GM23248 (cell line): ENCODE measurements around the gene MPPE1. TPM values are rescaled to one million over a fixed set of nuclear protein-coding genes. Genes with fewer than 3 reads are reported as not detected.

ENCODE experiments used
- DNase-seq: peaks from one replicate; pipeline ENCODE4 v3.0.0-alpha.2; 2015
- H2AFZ ChIP-seq: fragments of 200-600 bp; sonication (generic); 2 replicates; pipeline ENCODE4 v1.6.1; 2016; ENCODE audit warnings: antibody characterized with exemption
- H3F3A ChIP-seq: fragments of 200-600 bp; sonication (generic); 2 replicates; pipeline ENCODE4 v1.6.1; 2016; ENCODE audit warnings: mild to moderate bottlenecking, antibody characterized with exemption, mixed run types; ENCODE audit not compliant: insufficient read depth
- H3K27ac ChIP-seq: fragments of 200-600 bp; sonication (generic); 2 replicates; pipeline ENCODE4 v1.5.1; 2016; ENCODE audit warnings: mild to moderate bottlenecking
- H3K27me3 ChIP-seq: fragments of 200-600 bp; sonication (generic); replicated peaks from 2 replicates; pipeline ENCODE4 v1.6.1; 2016; ENCODE audit warnings: mild to moderate bottlenecking; ENCODE audit not compliant: insufficient read depth
- H3K36me3 ChIP-seq: fragments of 200-600 bp; sonication (generic); 2 replicates; pipeline ENCODE4 v1.6.1; 2016; ENCODE audit warnings: low read depth, mild to moderate bottlenecking
- H3K4me1 ChIP-seq: fragments of 200-600 bp; sonication (generic); 2 replicates; pipeline ENCODE4 v1.6.1; 2016; ENCODE audit warnings: mild to moderate bottlenecking; ENCODE audit not compliant: insufficient read depth
- H3K4me2 ChIP-seq: fragments of 200-600 bp; sonication (generic); one replicate; pipeline ENCODE4 v1.6.1; 2016; ENCODE audit warnings: mild to moderate bottlenecking; ENCODE audit not compliant: unreplicated experiment
- H3K4me3 ChIP-seq: fragments of 200-600 bp; sonication (generic); 2 replicates; pipeline ENCODE4 v1.5.1; 2016; ENCODE audit warnings: mild to moderate bottlenecking
- H3K79me2 ChIP-seq: fragments of 200-600 bp; sonication (generic); 2 replicates; pipeline ENCODE4 v1.6.1; 2016; ENCODE audit warnings: mild to moderate bottlenecking; ENCODE audit not compliant: insufficient read depth
- H3K9ac ChIP-seq: fragments of 200-600 bp; sonication (generic); 2 replicates; pipeline ENCODE4 v1.6.1; 2016; ENCODE audit warnings: mild to moderate bottlenecking
- H3K9me2 ChIP-seq: fragments of 200-600 bp; sonication (generic); 2 replicates; pipeline ENCODE4 v1.6.1; 2016; ENCODE audit warnings: mixed run types, mild to moderate bottlenecking, moderate library complexity; ENCODE audit not compliant: insufficient read depth
- H3K9me3 ChIP-seq: fragments of 200-600 bp; sonication (generic); one replicate; pipeline ENCODE4 v1.6.1; 2017; ENCODE audit warnings: low read depth
- H4K20me1 ChIP-seq: fragments of 200-600 bp; sonication (generic); 2 replicates; pipeline ENCODE4 v1.6.0; 2016; ENCODE audit not compliant: insufficient read depth
- EZH2 ChIP-seq: fragments of 200-600 bp; sonication (generic); IDR thresholded peaks from 2 replicates; pipeline ENCODE4 v1.6.1; 2018; ENCODE audit warnings: antibody characterized with exemption, mild to moderate bottlenecking; ENCODE audit not compliant: insufficient read depth, poor library complexity, severe bottlenecking
- EZH2phosphoT487 ChIP-seq: fragments of 200-600 bp; sonication (generic); IDR thresholded peaks from 2 replicates; pipeline ENCODE4 v1.6.1; 2018; ENCODE audit warnings: antibody characterized with exemption, moderate library complexity, mild to moderate bottlenecking, low read depth; ENCODE audit not compliant: insufficient read depth
- WGBS, 2 experiments: methylation state at CpG; one replicate each; pipeline ENCODE4 v1.1.6; 2015 to 2017; ENCODE audit warnings: low lambda C conversion rate in 2 of 2, low coverage in 1 of 2; ENCODE audit errors: missing lambda C conversion rate in 2 of 2; 5-methylcytosine and 5-hydroxymethylcytosine counted together
- in situ Hi-C: fragments of 300-500 bp; cut with MboI; formaldehyde crosslinking; loops from 2 replicates; pipeline ENCODE4 v1.15.0; 2020
- polyA plus RNA-seq: library from polyadenylated mRNA; unstranded; fragments of >200 nt; fragmentation: Nextera tagmentation; extraction: Ambion mirVana; gene quantifications from 2 replicates; pipeline ENCODE4 v1.2.1, GENCODE V29; 2016
- total RNA-seq: library from RNA; depleted of rRNA; stranded (reverse); fragments of >200 nt; shearing (Covaris generic); gene quantifications from 2 replicates; pipeline ENCODE4 v1.2.3, GENCODE V29; 2014

The MPPE1 gene
- total and polyA plus RNA-seq, 2 experiments from 2014 or later = 25.6 to 39.7 TPM

DNA sequence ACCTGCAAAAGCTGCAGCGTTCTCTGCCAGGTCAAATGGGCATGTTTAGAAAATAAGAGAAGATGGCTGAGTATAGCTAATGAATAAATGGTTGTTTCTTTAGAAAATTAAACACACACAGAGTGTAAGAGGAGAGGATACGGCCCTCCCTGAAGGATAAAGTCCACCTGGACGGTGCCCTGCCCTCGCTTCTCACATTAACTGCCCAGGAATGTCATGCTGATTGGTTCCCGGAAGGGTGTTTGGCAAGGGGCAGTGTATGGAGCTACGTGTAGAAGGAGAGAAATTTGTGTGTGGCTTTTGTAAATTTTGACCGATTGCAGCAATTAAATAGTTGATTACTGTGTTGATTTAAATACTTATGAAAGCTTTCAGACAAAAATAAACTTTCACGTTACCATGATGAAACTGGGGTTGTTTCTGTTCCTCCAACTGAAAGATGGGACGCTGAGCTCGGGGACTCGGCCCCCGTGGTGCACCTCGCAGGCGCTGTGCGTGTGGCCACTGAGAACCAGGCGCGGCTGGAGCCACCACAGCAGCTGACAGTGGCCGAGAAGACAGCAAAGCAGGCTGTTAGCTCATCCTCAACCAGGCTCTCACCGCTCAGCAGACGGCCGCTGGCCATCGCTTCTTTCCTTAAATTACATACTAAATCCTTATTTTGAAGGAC, 22.7 kb downstream of the MPPE1 start:
- Histone ChIP-seq H3K4me2 (no peak overlapping the region), H4K20me1 (no peaks in the 10 kb centered on the region), H3K9me3 (no peaks in the 10 kb centered on the region), H3K9ac (no peak overlapping the region), H2AFZ (no peak overlapping the region), H3K9me2 (no peaks in the 10 kb centered on the region), H3K36me3 (no peaks in the 10 kb centered on the region), H3K27me3 (no peaks in the 10 kb centered on the region), H3K4me3 (no peak overlapping the region), H3K27ac (no peak overlapping the region), H3K79me2 (no peaks in the 10 kb centered on the region), H3F3A (no peaks in the 10 kb centered on the region), H3K4me1 (0 out of 2 replicates have a peak, but pooled peaks cover 5% of the 10 kb centered on the region)
- in situ Hi-C loops = no loop called here
- TF ChIP-seq EZH2phosphoT487 (no peak), EZH2 (no peak)
- WGBS, 2 experiments = 95% methylated on average over 22 of the region's 22 CpGs
- DNase-seq = no peak

DNA sequence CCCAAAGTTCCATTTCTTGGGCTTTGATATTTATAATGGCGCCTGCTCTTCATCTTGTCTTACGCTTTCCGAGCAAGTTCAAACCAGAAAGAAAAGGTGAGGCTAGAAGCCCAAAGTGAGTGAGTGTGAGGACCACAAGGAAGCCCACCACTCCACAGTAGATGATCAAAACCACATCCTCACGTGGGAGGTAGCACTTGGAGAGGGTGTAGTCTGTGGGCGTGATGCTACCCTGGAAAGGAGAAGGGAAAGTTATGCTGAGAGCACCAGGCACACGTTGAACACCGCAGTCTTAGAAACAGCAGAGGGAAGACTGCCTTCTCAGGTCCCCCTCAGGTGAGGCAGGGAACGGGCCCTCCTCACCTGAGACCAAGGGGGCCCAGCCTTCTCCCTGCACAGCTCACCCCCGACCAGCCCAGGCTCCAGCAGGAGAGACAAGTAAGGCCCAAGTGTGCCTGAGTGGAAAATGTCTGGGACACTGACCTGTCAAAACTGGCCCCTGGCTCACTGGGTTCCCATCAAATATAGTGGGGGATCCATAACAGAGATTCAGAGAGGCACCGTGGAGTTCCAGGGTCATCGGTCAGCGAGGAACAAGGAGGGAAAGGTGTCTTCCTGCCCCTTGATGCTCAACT, 23.6 kb downstream of the MPPE1 start:
- Histone ChIP-seq H3K9ac (no peak overlapping the region), H3K4me1 (0 out of 2 replicates have a peak, but pooled peaks cover 5% of the 10 kb centered on the region), H2AFZ (no peak overlapping the region), H3K79me2 (no peaks in the 10 kb centered on the region), H3K4me2 (no peak overlapping the region), H3K27me3 (no peaks in the 10 kb centered on the region), H3F3A (no peaks in the 10 kb centered on the region), H3K36me3 (no peaks in the 10 kb centered on the region), H4K20me1 (no peaks in the 10 kb centered on the region), H3K9me3 (no peaks in the 10 kb centered on the region), H3K9me2 (no peaks in the 10 kb centered on the region), H3K4me3 (no peak overlapping the region), H3K27ac (no peak overlapping the region)
- in situ Hi-C loops = no loop called here
- DNase-seq = no peak
- WGBS, 2 experiments = 87% methylated on average over 11 to 12 of the region's 12 CpGs
- TF ChIP-seq EZH2phosphoT487 (no peak), EZH2 (no peak)

DNA sequence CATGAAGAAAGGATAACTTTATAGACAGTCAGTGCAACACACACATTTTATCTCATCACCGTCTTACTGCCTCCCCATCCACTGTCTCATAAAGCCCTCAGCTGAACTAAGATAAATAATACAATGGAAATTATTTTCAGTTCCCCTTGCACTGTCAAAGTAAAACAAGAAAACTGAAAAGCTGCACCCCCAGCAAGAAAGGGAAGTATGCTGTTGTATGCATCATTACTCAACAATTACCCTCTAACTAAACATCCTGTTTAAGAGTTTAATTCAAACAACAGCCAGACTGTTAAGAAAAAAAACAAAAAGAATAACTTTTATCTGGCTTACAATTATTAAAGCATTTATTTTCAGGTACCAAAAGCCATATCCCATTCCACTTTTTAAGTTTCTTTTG, 25.0 kb downstream of the MPPE1 start:
- Histone ChIP-seq H3K27me3 (no peaks in the 10 kb centered on the region), H3K4me3 (no peak overlapping the region), H3K9me3 (no peaks in the 10 kb centered on the region), H3K4me1 (0 out of 2 replicates have a peak, but pooled peaks cover 5% of the 10 kb centered on the region), H2AFZ (no peak overlapping the region), H3K36me3 (no peaks in the 10 kb centered on the region), H3K9ac (no peak overlapping the region), H3F3A (no peaks in the 10 kb centered on the region), H3K79me2 (no peaks in the 10 kb centered on the region), H3K9me2 (no peaks in the 10 kb centered on the region), H3K4me2 (no peak overlapping the region), H3K27ac (no peak overlapping the region), H4K20me1 (no peaks in the 10 kb centered on the region)
- TF ChIP-seq EZH2 (no peak), EZH2phosphoT487 (no peak)
- no peak for DNase-seq
- in situ Hi-C loops = no loop called here
- 86 to 96% methylated on average over 1 of the region's 1 CpG for WGBS, 2 experiments

DNA sequence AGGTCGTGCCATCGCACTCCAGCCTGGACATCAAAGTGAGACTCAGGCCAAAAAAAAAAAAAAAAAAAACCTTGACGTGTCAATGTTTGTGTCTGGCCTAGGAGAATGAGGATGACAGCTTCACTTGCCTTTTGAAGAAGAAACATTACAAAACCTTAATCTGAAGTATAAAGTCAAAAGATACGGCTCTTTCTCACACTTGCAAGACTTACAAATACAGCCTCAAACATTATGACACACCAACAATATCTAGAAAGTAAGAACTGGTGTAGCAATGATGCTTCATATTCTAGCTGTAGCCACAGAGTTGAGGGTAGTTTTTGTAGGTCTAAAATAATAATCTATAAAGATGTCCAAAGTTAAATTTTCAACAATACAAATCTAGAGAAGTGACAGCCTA, 25.5 kb downstream of the MPPE1 start:
- no peak for DNase-seq
- H3K36me3 ChIP-seq = no peaks in the 10 kb centered on the region
- no peaks in the 10 kb centered on the region for H3K9me3 ChIP-seq
- H4K20me1 ChIP-seq = no peaks in the 10 kb centered on the region
- WGBS, 2 experiments = 89 to 91% methylated on average over 4 of the region's 4 CpGs
- H3K27me3 ChIP-seq = no peaks in the 10 kb centered on the region
- in situ Hi-C loops = no loop called here
- no peak overlapping the region for H2AFZ ChIP-seq
- TF ChIP-seq EZH2 (no peak), EZH2phosphoT487 (no peak)
- H3K4me1 ChIP-seq = 0 out of 2 replicates have a peak, but pooled peaks cover 5% of the 10 kb centered on the region
- H3K9ac ChIP-seq = no peak overlapping the region
- no peak overlapping the region for H3K27ac ChIP-seq
- no peaks in the 10 kb centered on the region for H3K9me2 ChIP-seq
- no peak overlapping the region for H3K4me3 ChIP-seq
- H3F3A ChIP-seq = no peaks in the 10 kb centered on the region
- no peaks in the 10 kb centered on the region for H3K79me2 ChIP-seq
- H3K4me2 ChIP-seq = no peak overlapping the region
